Vagina (tissue), 2 donors: ENCODE measurements around the gene WNT9B.

Source experiments
- POLR2AphosphoS5 ChIP-seq, 2 donors: sonication (generic); formaldehyde crosslinking; IDR thresholded peaks; one replicate each; pipeline ENCODE4 v1.9.0; 2017; ENCODE audit warnings: antibody characterized with exemption in 2 of 2, mild to moderate bottlenecking in 2 of 2, low read depth in 1 of 2; ENCODE audit not compliant: insufficient read depth in 1 of 2
- TF ChIP-seq, protein P1 (sequence below), 3 experiments: fragments of 450-650 bp in 2 of 3; fragments of 200-600 bp in 1 of 3; sonication (generic) in 1 of 3; IDR thresholded peaks; one replicate each; pipeline ENCODE4 v1.5.1; 2017 to 2019; ENCODE audit warnings: antibody characterized with exemption in 3 of 3, mild to moderate bottlenecking in 2 of 3, moderate library complexity in 2 of 3

DNA sequence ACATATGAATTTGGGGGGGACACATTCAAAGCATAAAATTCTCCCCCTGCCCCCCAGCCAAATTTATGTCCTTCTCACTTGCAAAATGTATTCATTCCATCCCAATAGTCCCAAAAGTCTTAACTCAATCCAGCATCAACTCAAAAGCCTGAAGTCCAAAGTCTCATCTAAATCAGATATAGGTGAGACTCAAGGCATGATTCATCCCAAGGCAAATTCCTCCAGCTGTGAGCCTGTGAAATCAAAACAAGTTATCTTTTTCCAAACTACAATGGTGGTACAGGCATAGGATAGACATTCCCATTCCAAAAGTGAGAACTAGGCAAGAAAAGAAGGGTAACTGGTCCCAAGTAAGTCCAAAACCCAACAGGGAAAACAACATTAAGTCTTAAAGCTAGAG, 65.7 kb downstream of the WNT9B start:
- TF ChIP-seq, protein P1, sequence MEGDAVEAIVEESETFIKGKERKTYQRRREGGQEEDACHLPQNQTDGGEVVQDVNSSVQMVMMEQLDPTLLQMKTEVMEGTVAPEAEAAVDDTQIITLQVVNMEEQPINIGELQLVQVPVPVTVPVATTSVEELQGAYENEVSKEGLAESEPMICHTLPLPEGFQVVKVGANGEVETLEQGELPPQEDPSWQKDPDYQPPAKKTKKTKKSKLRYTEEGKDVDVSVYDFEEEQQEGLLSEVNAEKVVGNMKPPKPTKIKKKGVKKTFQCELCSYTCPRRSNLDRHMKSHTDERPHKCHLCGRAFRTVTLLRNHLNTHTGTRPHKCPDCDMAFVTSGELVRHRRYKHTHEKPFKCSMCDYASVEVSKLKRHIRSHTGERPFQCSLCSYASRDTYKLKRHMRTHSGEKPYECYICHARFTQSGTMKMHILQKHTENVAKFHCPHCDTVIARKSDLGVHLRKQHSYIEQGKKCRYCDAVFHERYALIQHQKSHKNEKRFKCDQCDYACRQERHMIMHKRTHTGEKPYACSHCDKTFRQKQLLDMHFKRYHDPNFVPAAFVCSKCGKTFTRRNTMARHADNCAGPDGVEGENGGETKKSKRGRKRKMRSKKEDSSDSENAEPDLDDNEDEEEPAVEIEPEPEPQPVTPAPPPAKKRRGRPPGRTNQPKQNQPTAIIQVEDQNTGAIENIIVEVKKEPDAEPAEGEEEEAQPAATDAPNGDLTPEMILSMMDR (IDR thresholded peaks at IDR 0.05), result no peak
- TF ChIP-seq POLR2AphosphoS5 (IDR thresholded peaks at IDR 0.05; ENCODE audit: insufficient read depth in 1 of 2, low read depth in 1 of 2), result no peak
